Hematopoietic multipotent progenitor cell treated with erythropoietin and hydrocortisone succinate and interleukin-3 and kit ligand, for 15 days (in vitro differentiated cells): Measurements from ENCODE around the gene LGALS8.
"Not testable (repeated sequence)": the region's sequence is repeated elsewhere in the genome, so short reads cannot be mapped to it uniquely, and the experiment has no call there.

ENCODE experiments used
- DNase-seq: peaks from one replicate; pipeline ENCODE4 v3.0.0-alpha.2; 2015; ENCODE audit warnings: low spot score

The LGALS8 gene

DNA sequence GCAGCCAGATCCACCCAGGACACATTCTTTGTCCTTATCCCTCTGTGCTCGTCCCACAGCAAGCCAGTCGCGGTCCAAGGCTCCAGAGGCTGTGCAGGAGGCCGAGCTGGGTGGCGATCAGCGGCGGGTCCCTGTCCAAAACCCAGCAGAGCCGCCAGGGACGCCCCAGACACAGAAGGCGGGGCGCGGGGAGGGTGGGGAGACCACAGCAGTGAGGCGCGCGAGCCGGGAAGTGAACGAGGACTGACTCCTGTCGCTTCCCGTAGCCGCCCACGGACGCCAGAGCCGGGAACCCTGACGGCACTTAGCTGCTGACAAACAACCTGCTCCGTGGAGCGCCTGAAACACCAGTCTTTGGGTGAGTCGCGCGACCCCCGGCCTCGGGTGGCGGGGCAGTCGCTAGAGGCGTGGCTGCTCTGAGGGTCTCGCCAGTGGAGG is at the start of gene LGALS8:
TSS of gene LGALS8 (plus strand) at position 279 of the 438 bp plus-strand sequence. CDS start 2,089 bp downstream, outside the sequence.
- DNase-seq, result peak; percentile 66

DNA sequence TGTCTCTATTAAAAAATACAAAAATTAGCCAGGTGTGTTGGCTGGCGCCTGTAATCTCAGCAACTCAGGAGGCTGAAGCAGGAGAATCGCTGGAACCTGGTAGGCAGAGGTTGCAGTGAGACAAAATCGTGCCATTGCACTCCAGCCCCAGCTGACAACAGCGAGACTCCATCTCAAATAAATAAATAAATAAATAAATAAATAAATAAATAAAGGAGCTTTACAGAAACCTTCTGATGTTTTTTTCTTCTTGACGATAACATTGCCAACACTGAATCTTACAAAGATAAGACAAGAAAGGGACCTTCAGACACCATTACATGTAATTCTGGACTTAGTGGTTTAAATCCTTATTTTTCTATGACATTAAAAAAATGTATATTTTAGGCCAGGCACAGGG is 47.8 kb upstream of the LGALS8 start:
- no peak for DNase-seq

DNA sequence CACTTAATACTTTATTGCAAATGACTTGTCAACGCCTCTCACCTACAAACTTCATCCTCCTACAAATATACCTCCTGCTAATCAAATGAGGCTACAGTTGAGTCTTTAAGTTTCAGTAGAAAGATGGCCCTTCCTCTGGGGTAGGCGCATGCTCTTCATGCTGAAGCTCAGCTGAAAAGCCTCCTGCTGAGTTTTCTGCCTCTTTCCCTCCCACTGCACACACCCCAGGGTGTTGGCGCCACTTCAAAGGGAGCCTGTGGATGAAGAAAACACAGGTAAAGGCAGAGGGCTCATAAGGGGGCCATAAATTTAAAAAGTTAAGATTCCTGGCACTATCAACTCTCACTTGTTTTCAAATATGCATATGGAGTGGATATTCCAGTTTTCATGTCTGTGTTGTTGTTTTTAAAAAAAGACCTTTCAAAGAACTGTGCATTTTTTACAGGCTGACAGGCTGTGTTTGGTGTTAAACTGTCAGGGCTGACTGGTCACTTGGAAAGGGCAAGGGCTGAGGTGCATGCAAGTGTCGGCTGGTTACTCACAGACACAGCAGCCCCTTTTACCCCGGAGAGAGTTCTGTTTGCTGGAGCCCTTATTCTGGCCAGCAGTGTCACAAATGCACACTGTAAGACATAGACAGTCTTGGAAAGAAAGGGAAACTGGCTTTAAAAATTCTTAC is 42.9 kb upstream of the LGALS8 start:
- DNase-seq, result no peak

DNA sequence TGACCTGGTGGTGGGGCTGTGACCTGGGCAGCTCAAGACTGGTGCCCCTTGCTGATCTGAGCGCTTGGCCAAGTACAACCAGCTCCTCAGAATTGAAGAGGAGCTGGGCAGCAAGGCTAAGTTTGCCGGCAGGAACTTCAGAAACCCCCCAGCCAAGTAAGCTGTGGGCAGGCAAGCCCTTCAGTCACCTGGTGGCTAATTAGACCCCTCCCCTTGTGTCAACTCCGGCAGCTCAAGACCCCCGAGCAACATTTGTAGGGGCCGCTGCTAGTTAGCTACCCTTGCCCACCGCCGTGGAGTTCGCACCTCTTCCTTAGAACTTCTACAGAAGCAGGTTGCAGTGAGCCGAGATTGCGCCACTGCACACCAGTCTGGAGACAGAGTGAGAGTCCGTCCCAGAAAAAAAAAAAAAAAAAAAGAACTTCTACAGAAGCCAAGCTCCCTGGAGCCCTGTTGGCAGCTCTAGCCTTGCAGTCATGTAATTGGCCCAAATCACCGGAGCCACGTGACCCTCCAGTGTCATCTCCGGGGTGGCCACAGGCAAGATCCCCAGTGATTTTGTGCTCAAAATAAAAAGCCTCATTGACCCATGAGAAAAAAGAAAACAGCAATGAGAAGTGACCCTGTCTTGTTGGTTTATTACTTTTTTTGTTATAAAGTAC is 39.3 kb upstream of the LGALS8 start:
- no peak for DNase-seq

DNA sequence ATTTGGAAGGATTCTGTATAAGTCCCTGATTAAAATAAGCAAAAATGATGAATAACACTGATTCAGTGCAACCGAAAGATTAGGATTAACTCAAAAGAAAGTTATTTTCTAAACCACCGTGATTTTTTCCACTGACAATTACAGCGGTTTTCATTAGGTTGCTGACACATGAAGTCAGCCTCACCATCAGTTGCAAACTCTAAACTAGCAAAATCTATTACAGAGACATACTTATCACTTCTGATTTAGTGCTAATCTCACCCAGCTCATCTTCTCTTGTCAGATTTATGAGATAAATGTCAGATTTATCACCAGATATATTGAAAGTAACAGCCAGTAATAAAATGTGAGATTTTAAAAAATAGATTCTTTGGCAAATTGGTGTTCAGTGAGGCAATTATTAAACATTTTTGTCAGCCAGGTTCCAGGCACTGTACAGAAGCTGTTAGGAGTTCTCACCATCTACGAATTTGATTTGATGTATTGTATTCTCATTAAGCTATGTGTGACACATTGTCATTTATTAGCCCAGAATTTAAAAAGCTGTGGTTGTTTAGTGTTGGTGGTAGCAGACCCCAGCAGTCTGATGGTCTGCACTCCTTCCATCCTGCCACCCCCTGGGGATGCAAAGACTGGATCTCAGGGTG is 37.3 kb upstream of the LGALS8 start:
- no peak for DNase-seq

DNA sequence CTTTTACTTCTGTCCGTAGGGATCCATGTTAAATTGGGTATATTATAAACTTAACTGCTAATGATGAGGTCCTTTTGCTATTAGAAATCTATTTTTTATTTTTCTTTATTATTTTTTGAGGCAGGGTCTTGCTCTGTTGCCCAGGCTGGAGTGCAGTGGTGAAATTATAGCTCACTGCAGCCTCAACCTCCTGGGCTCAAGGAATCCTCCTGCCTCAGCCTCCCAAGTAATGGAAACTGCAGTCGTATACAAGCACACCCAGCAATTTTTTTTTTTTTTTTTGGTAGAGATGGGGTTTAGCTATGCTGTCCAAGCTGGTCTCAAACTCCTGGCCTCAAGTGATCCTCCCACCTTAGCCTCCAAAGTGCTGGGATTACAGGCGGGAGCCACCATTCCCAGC is 34.6 kb upstream of the LGALS8 start:
- DNase-seq, result not testable (repeated sequence)

DNA sequence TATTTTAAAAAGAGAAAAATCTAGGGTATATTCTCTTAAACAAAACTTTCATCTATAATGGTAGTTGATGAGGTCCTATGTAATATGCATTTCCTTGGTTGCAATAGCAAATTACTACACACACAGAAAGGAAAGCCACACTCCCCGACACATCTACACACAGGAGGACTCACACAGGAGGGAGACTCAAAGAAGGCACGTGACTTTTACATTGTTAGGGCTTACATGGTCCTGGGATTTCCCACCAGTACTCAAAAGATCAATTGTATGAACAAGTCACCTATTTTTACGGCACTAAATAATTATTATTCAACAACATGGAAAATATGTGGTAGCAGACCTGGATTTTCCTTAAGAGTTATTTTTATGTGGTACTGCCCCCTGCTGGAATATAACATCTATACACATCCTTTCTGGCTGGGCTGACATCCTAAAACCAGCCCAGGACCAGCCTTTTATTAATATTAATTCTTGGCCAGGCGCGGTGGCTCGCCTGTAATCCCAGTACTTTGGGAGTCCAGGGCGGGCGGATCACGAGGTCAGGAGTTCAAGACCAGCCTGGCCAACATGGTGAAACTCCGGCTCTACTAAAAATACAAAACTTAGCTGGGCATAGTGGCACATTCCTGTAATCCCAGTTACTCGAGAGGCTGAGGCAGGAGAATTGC is 33.9 kb upstream of the LGALS8 start:
- DNase-seq, result peak; percentile 50

DNA sequence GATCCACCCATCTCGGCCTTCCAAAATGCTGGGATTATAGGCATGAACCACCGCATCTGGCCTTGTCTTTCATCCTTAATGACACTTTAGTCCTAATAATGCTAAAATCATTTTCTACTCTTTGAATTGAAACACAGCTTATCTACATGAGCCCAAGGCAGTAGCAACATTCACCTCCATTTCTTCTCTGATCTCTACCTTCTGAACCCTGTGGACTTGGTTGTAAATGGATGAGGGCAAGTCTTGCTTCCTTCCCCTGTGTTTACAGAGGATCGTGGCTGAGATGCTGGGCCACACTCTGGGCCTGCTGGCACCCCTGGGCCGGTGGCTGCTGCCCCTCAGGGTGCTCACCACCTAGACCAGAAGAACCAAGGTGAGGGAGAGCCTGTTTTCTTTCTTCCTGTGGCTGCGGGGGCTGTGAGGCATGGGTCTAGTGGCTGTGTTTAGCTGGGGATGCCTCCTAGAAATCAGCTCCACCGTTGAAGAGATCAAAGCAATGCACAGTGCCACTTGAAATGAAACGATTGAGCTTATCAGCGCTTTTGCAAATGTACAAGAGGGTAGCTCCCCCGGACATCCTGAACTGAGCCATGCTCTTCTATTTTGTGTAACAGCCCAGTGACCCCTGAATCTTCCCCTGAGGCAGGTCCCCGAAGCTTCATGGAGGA is 32.2 kb upstream of the LGALS8 start:
- DNase-seq, result no peak

DNA sequence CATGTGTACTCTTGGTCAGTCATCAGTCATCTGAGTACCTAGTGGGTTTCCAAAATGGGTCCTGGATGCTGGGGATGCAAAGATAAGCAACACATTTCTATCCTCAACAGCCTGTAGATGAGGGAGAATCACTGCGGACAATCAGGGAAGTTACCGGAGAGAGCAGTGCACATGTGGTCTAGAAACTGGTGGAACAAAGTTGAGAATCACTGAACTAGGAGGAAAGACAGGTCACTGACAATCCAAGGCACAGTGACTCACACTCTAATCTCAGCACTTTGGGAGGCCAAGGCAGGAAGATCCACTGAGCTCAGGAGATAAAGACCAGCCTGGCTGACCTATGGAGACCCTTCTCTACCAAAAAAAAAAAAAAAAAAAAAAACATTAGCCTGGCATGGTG is 31.4 kb upstream of the LGALS8 start:
- DNase-seq, result no peak

DNA sequence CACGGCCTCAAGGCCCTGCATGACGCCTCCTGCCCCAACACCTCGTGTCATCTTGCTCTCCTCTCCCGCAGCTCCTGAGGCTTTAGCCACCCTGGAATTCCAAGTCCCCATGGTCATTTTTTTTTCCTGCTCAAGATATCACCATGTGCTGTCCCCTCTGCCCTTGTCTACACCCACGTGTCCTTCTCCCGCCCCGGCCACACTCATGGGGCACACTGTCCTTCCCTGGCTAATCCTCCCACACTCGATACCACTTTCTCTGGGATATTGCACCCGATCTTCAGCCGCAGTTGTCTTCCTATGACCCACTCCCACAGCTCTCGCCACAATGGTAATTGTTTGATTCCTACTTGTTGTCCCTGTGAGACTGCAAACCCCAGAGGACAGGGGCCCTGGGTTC is 29.7 kb upstream of the LGALS8 start:
- no peak for DNase-seq

DNA sequence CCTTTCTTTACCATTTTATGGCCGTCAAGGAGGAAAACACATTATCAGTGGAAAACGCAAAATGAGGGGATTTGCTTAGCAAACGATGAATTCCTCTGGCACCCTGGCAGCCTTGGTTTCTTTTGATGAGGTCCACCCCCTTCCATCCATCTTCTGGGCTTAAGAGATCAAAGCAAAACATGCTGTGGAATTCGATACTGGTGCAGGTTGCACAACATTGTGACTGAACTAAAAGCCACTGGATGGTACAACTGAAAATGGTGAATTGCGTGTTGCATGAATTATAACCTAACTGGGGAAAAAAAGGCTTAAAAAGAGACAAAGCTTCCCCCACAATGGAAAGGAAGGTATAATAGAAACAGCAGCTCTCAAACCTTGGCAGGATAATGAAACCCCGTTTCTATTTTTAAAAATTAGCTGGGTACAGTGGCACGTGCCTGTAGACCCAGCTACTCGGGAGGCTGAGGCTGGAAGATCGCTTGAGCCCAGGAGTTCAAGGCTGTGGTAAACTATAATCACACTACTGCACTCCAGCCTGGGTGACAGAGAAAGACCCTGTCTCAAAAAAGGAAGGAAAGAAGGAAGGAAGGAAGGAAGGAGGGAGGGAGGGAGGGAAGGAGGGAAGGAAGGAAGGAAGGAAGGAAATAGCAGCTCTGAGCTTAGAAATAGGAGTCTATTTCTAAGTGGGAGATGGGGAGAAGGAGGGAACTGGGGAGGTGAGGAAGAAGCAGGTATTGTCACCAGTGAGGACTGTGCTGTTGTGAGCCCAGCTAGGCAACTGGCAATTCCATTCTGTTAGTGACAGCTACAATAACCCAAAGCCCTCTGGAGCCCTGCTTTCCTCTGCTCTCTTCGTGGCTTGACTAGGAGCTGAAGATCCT is 29.0 kb upstream of the LGALS8 start:
- no peak for DNase-seq

DNA sequence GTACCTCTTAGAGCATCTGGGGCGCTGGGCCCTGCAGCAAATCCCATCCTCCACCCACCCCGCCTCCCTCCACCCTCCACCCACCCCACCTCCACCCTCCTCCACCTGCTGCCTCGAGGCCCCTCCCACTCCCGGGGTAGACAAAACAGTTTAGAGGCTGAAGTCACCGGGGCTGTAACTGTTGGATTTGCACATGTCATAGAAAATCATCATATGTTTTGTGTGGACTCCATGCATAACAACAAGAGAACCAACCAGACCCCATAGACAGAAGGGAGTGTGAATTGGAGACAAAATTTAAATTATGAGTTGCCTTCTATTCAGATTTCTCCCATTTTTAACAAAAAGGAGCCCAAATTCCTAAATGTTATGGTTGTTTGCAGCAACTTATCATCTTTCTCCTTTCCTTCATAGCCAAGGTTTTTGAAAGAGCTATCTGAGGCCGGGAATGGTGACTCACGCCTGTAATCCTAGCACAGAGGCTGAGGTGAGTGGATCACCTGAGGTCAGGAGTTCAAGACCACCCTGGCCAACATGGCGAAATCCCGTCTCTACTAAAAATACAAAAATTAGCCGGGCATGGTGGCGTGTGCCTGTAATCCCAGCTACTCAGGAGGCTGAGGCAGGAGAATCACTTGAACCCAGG is 28.2 kb upstream of the LGALS8 start:
- DNase-seq, result no peak

DNA sequence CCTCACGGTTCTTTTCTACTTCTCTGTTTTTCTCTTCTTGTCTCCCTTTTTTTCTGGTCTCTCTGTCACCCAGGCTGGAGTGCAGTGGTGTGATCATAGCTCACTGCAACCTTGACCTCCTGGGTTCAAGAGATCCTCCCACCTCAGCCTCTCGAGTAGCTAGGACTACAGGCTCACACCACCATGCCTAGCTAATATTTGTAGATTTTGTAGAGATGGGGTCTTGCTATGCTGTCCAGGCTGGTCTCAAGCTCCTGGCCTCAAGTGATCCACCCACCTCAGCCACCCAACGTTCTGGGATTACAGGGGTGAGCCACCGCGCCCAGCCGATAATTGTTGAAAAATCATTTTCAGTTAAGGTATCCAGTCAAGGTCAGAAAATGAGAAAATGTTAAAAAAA is 25.9 kb upstream of the LGALS8 start:
- no peak for DNase-seq

DNA sequence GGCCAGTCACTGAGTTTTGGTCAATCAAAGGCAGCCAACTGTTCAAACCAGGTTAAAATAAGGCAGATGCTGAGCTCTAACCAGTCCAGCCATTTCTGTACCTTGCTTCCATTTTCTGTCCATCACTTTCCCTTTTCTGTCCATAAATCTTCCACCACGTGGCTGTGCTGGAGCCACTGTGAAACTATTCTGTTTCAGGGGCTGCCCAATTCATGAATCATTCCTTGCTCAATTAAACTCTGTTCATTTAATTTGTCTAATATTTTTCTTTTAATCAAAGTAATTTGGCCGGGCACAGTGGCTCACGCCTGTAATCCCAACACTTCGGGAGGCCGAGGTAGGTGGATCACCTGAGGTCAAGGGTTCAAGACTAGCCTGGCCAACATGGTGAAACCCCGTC is 22.7 kb upstream of the LGALS8 start:
- DNase-seq, result no peak

DNA sequence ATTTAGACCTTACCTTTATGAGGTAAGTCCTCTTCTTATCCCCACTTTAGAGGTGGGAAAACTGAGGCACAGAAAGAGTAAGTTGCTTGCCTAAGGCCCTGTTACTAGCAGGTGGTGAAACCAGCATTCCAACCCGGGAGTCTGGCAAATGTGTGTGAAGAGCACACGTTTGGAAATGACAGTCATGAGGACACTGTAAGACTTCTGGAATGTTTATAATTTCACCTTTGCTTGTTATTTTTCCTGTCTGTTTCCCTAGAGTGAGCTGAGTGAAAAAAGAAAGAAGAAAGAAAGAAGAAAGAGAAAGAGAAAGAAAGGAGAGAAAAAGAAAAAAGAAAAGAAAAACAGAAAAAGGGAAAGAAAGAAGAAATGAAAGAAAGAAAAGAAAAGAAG is 21.2 kb upstream of the LGALS8 start:
- no peak for DNase-seq

DNA sequence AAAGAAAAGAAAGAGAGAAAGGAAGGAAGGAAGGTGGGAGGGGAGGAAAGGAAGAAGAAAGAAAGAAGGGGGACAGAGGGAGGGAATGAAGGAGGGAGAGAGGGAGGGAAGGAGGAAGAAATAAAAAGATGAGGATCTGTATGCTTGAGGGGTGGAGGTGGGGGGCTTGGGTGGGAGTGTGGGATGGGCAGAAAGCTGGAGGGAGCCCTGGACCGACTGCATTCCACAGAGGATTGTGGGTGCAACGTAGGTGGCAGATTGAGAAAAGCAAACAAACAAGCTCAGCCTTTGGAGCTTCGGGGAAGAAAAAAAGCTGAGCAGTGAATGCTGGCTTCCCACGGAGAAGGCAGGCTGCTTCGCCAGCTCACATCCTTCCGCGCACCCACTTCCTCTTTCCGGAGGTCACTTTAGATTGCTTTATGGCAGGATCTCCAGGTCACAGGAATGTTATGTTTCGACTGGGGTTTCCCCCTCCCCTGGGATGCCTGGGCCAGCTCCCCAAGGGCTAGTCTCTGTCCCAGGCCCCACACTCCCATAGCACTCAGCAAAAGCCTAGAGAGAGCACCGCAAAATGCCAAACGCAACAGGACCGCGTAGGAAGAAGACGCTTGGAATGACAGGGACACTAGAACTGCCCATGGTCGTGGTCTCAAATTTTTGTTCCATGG is 20.7 kb upstream of the LGALS8 start:
- no peak for DNase-seq

DNA sequence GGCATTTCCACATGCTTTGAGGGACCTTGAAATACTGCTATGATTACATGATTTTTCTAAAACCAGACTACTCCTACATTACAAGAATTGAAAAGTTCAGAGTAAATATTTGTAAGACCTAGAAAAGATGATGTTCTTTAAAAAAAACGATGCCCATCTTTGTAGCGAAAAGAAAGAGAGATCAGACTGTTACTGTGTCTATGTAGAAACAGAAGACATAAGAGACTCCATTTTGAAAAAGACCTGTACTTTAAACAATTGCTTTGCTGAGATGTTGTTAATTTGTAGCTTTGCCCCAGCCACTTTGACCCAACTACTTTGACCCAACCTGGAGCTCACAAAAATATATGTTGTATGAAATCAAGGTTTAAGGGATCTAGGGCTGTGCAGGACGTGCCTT is 19.4 kb upstream of the LGALS8 start:
- DNase-seq, result not testable (repeated sequence)

DNA sequence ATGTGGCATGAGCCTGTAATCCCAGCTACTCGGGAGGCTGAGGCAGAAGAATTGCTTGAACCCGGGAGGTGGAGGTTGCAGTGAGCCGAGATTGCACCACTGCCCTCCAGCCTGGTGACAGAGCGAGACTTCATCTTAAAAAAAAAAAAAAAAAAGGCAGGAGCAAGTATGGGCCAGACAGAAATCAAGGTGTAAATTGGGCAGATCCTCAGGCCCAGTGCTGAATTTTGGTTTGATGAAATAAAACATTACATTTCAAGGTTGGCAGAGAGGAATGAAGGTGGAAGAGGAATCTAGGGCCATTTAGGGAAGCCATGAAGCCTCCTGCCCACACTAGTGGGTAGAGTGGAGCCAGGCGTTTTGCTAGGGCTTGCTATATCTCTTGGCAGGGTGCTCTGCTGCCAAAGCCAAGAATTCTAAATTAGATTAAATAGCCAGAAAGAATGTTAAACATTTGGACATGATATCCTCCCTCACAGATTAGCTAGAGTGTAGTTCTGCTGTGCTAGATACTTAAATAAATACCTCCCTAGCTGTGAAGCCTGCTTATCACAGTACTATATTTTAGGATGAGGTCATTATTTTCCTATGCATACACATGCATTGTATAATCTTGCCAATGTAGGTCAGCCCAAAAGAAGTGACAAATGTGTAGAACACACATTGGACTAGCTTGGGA is 16.6 kb upstream of the LGALS8 start:
- no peak for DNase-seq

DNA sequence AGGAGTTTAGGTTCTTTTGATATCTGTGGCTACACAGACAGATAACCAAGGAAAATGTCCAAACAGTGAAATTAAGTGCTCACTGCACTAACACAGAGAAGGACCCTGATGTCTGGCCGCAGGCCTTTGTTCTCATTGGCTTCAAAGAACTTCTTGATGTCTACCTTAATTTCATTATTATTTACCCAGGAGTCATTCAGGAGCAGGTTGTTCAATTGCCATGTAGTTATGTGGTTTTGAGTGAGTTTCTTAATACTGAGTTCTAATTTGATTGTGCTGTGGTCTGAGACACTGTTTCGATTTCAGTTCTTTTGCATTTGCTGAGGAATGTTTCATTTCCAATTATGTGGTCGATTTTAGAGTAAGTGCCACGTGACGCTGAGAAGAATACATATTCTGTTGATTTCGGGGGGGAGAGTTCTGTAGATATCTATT is 15.2 kb upstream of the LGALS8 start:
- no peak for DNase-seq

DNA sequence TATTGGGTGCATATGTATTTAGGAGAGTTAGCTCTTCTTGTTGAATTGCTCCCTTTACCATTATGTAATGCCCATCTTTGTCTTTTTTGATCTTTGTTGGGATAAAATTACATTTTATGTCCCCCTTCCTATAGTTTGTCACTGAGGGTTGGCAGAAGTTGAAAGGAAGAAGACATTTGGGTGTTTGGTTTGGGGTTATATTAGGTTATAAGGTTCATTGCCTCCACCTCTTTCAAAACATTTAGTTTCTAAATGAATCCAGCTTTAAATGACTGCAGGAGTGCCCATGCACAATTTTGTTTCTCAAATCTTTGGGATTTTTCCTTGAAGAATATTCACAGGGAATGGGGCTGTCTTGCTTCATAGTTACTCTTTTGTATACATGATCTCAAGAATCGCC is 14.6 kb upstream of the LGALS8 start:
- DNase-seq, result no peak
